GM20000 (cell line): ENCODE results near the gene TMEM236.

Experiments used
- DNase-seq: peaks from one replicate; pipeline ENCODE4 v3.0.0; 2012; ENCODE audit warnings: low spot score
- CTCF ChIP-seq: IDR thresholded peaks from 2 replicates; pipeline ENCODE4 v1.5.1; 2012; ENCODE audit warnings: mild to moderate bottlenecking, control low read depth; ENCODE audit errors: extremely low read depth, missing control alignments

TMEM236 gene

GRCh38 chr10:17847585-17848296 is 95.7 kb downstream of the TMEM236 start:
- DNase-seq = no peak
- TF ChIP-seq CTCF = no peak

GRCh38 chr10:17848646-17849045 is 96.6 kb downstream of the TMEM236 start:
- DNase-seq = no peak

More at GRCh38 chr10:17848646-17849045, 96.6 kb downstream of the TMEM236 start:
- TF ChIP-seq CTCF = no peak
